NCI-H1092 (cell line): ENCODE results near the gene STX1A.
"Not testable (repeated sequence)": the region's sequence is repeated elsewhere in the genome, so short reads cannot be mapped to it uniquely, and the experiment has no call there.

Source experiments
- DNase-seq: peaks from one replicate; lab custom pipeline; 2025; lab: John Stamatoyannopoulos, UW

STX1A gene

GRCh38 chr7:73683056-73683787, 36.2 kb downstream of the STX1A start, which contains the start of the genes BUD23 and DNAJC30:
Gene BUD23, plus strand, starts transcription at chr7:73683597. Its CDS starts 29 bp downstream, at chr7:73683626.
Gene DNAJC30, minus strand, starts transcription at chr7:73683453. Its CDS starts 30 bp downstream, at chr7:73683423.
- DNase-seq: peak; percentile 95

- DNase-seq: no peak
These were observed 36.8 kb downstream of the STX1A start for GRCh38 chr7:73682745-73683055.

GRCh38 chr7:73681031-73681430, 38.4 kb downstream of the STX1A start:
- DNase-seq: no peak

GRCh38 chr7:73680501-73680900, 39.0 kb downstream of the STX1A start:
- DNase-seq: no peak

- no peak for DNase-seq
These were observed 39.8 kb downstream of the STX1A start for GRCh38 chr7:73679709-73680108.

- DNase-seq: no peak
These were observed 40.6 kb downstream of the STX1A start for GRCh38 chr7:73678862-73679261.

GRCh38 chr7:73676062-73676461, 43.4 kb downstream of the STX1A start:
- not testable (repeated sequence) for DNase-seq

- DNase-seq: no peak
These were observed 44.9 kb downstream of the STX1A start for GRCh38 chr7:73674468-73675124.

GRCh38 chr7:73671857-73672445, 47.5 kb downstream of the STX1A start:
- DNase-seq: no peak

- no peak for DNase-seq
These were observed 48.2 kb downstream of the STX1A start for GRCh38 chr7:73671322-73671661.

- no peak for DNase-seq
These were observed 49.5 kb downstream of the STX1A start for GRCh38 chr7:73669858-73670385.

- DNase-seq: no peak
These were observed 50.2 kb downstream of the STX1A start for GRCh38 chr7:73669288-73669701.

GRCh38 chr7:73668886-73669230, 50.6 kb downstream of the STX1A start:
- no peak for DNase-seq

- no peak for DNase-seq
These were observed 51.2 kb downstream of the STX1A start for GRCh38 chr7:73668103-73668885.

GRCh38 chr7:73667344-73668102, 51.9 kb downstream of the STX1A start, which contains the start of gene VPS37D:
Gene VPS37D, plus strand, starts transcription at chr7:73667831. Its CDS starts 128 bp downstream, at chr7:73667959.
- DNase-seq: peak; percentile 85

- no peak for DNase-seq
These were observed 56.4 kb downstream of the STX1A start for GRCh38 chr7:73663033-73663432.

- not testable (repeated sequence) for DNase-seq
These were observed 58.9 kb downstream of the STX1A start for GRCh38 chr7:73660594-73660993.

GRCh38 chr7:73659983-73660382, 59.5 kb downstream of the STX1A start:
- no peak for DNase-seq

GRCh38 chr7:73655309-73655708, 64.2 kb downstream of the STX1A start:
- not testable (repeated sequence) for DNase-seq

GRCh38 chr7:73652541-73652949, 66.9 kb downstream of the STX1A start:
- no peak for DNase-seq

GRCh38 chr7:73650524-73650923, 68.9 kb downstream of the STX1A start:
- no peak for DNase-seq
